NOMO-1 (cell line): ENCODE results near the gene UGT1A10.
"Not testable (repeated sequence)": the region's sequence is repeated elsewhere in the genome, so short reads cannot be mapped to it uniquely, and the experiment has no call there.

Experiments
- DNase-seq, 2 experiments: peaks; one replicate each; lab custom pipeline; 2025; ENCODE audit not compliant: unreplicated experiment in 2 of 2; lab: John Stamatoyannopoulos, UW

UGT1A10 gene

GRCh38 chr2:233655043-233655442 is 18.8 kb downstream of the UGT1A10 start:
- no peak for DNase-seq

DNA sequence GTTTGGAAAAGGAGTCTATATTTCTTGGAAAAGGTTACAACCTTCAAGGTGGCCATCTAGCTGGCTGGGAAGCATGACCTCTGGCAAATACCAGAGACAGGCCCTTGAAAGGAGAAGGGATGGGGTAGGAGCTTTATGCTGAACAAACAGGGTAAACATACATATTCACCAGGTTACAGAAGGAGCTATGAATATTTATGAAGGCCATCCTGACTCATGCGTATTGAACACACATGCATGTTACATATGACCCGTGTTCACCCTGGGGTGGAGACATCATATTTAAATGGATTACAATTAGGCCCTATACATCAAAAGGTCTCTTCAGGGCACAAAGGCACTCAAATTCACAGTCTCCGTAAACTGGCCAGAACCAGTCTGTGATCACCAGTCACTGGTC is 19.7 kb downstream of the UGT1A10 start:
- not testable (repeated sequence) for DNase-seq

GRCh38 chr2:233656443-233656842 is 20.2 kb downstream of the UGT1A10 start:
- no peak for DNase-seq

GRCh38 chr2:233658610-233659009 is 22.4 kb downstream of the UGT1A10 start:
- DNase-seq: no peak

- DNase-seq: no peak
These were observed 27.7 kb downstream of the UGT1A10 start for GRCh38 chr2:233663911-233664310.

- DNase-seq: no peak
These were observed 32.5 kb downstream of the UGT1A10 start for GRCh38 chr2:233668605-233669260.

GRCh38 chr2:233671290-233672161 is 35.3 kb downstream of the UGT1A10 start, which contains the start of gene UGT1A9:
UGT1A9 (plus strand) TSS chr2:233671898; CDS start chr2:233671935, 37 bp downstream.
- no peak for DNase-seq

DNA sequence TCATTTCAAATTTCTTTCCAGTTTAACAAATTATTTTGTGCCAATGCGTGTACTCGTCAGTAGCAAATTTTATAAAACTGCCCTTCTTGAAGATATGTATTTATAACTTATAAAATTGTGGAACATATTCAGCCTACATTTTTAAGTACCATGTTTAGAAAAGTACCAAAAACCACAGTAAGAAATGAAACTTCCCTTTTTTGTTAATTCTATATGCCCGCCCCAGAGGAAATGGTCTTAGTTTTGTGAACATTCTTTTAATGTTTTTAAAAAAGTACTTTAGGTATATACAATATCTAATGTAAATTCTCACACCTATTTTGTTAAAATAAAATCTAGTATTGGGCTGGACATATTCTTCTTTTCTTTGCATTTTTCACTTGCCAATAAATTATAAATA is 36.6 kb downstream of the UGT1A10 start:
- peak; percentile 1 to 14 for DNase-seq

GRCh38 chr2:233673896-233674295 is 37.6 kb downstream of the UGT1A10 start:
- no peak for DNase-seq

- no peak for DNase-seq
These were observed 38.1 kb downstream of the UGT1A10 start for GRCh38 chr2:233674314-233674713.

DNA sequence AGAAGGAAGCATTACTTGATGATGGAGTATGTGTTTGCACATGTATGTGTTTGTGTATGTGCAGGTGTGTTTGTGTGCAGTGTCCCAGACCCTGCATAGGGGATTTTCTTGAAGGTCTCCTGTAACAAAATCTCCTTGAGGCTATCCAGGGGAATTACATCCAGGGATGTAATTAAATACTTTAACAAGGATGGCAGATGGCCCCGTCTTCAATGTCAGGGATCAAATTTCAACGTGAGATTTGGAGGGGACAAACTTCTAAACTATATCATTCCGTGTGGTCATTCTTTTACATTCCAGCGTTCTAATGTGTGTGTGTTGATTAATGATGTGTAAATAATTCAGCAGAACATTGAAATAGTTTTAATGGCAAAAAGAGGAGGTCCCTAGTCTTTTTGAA is 38.7 kb downstream of the UGT1A10 start:
- DNase-seq: no peak

DNA sequence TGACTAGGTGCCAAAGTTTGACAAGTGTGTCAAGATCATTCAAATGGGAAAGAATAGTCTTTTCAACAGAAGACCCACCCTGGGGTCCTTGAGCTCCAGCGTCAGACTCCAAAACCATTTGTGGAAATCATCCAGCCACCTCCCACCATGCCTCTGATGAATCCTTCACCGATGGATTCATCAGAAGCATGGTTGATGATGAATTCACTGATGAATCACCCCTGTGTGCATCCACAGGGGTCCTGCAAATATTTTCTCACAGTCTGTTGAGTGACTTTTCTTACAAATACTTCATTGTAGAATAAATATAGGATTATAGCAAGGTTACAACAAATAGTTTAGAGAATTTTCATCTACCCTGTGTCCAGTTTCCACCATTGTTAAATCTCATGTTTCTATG is 39.8 kb downstream of the UGT1A10 start:
- DNase-seq: no peak

GRCh38 chr2:233679196-233679595 is 42.9 kb downstream of the UGT1A10 start:
- no peak for DNase-seq

DNA sequence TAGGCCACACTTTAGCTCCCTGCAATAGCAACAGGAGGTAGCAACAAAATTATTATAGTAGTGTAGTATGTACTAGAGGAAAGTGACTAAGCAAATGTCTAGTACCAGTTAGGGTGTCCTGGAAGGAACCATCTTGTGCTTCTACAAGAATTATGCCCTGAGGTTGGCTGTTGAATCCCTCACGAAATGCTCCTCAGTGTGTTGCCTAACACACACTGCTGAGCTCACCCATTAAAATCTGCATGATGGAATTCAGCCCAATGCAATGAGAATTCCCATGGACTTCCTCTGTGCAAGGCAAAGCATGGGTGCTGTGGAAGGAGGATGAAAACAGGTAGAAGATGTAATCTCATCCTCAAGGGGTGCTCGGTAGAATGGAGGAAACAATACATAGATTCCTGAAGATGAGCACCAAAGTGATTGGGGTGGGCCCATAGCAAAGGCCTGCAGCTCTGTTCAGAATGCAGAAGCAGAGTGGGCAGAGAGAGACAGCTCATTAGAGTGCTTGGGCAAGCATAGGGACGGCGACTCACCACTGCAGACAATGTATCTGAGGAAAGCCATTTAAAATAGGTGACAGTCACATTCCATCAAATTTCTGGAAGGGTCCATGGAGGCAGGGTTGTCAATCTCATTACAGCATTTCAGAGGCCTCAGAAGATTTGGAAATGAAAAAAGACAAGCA is 44.3 kb downstream of the UGT1A10 start:
- no peak for DNase-seq

GRCh38 chr2:233681521-233682099 is 45.4 kb downstream of the UGT1A10 start, which contains the start of gene UGT1A7:
UGT1A7 (plus strand) TSS chr2:233681901; CDS start chr2:233681938, 37 bp downstream.
- no peak for DNase-seq

DNA sequence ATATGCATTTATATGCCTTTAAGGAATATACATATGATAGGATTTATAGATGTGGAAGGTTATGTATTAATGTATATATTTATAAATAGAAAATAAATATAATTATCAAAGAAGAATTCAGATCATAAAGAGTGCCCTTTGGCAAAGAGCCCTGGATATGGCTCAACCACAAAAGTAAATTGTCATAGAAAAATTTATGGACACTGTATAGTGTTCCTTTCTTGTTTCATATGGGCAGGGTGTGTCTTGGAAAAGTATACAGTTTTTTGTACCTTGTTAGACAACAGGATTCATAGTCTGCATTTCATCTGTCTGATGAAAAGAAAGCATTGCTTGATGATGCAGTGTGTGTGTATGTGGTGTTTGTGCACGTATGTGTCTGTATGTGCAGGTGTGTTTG is 48.4 kb downstream of the UGT1A10 start:
- no peak for DNase-seq

GRCh38 chr2:233686928-233687327 is 50.7 kb downstream of the UGT1A10 start:
- no peak for DNase-seq

DNA sequence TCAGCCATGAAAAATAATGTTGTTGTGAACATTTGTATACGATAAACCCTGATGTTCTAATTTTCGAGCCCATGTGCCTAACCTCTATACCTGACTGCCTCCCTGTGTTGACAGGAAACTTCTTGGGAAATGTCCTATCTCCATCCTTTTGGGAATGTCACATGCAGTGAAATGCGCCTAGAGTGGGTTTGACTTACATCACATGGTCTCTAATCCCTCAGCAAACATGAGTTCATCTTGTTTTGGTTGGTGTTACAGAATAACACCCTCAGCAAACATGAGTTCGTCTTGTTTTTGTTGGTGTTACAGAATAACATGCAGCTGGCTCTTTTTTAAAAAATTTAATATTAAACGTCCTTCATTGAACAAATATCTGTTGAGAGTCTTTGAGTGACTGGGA is 52.1 kb downstream of the UGT1A10 start:
- no peak for DNase-seq

- DNase-seq: no peak
These were observed 52.8 kb downstream of the UGT1A10 start for GRCh38 chr2:233689031-233689430.

DNA sequence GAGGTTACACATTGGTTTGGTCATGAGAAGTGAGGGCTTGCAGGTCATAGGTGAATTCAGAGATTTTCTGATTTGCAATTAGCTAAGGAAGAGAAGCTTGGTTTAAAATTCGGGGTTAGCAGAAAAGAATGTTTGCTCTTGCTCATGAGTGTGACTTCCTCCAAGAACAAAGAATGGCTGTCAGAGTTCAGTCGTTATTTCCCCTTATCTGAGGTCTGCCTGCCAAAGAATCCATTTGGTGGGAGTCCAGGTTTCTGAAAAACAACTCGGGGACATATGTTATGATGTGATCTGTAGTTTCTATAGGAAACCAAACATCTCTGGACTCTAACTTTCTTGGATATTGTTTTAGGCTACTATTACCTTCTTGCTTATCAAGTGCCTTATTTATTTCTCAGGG is 53.3 kb downstream of the UGT1A10 start:
- no peak for DNase-seq

DNA sequence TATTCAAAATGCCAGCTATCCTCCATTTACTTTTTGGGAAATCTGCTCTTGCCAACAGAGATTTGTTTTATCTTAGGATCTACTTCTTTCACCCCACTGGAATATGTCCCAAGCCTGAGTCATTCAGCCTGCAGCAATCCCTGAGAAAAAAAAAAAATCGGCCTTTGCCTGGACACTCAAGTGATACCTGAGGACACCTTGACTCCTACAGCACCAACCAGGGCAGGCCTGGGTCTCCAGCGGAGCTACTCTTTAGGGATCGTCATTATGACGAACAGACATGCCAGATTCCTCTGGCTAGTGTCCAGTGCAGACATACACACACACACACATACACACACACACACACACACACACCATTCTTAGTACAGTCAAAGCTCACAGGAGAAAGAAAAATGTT is 54.2 kb downstream of the UGT1A10 start:
- DNase-seq: no peak
